GM15510 (cell line): ENCODE data around the gene WDR91.

Experiments
- POLR2A ChIP-seq: IDR thresholded peaks from 3 replicates; pipeline ENCODE4 v1.6.1; 2011; ENCODE audit warnings: borderline replicate concordance; ENCODE audit not compliant: insufficient read length; ENCODE audit errors: extremely low read depth

Gene WDR91

GRCh38 chr7:135240441-135240840 is 29.1 kb upstream of the WDR91 start:
- no peak for TF ChIP-seq POLR2A

GRCh38 chr7:135239263-135239662 is 27.9 kb upstream of the WDR91 start:
- no peak for TF ChIP-seq POLR2A

- no peak for TF ChIP-seq POLR2A
These were observed 26.9 kb upstream of the WDR91 start for GRCh38 chr7:135238112-135238744.

DNA sequence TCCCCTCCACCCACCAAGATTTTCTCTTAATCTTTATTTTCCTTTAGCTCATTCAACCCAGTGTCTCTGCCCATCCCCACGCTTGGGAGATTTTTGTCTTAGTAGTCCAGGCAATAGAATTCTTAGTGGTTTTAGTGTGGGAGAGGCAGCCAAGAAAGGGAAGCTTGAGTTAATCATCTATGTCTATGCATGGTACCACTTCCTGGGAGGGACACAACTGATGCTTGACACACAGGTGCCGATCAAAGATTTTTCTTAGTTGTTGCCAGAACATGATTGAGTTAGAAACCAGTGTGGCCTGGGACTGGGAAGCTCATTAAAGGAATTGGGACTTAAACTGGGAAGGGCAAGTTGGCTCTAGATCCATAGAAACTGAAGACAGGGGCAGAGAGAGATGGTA is 25.4 kb upstream of the WDR91 start:
- TF ChIP-seq POLR2A = no peak

GRCh38 chr7:135235841-135236240 is 24.5 kb upstream of the WDR91 start:
- no peak for TF ChIP-seq POLR2A

DNA sequence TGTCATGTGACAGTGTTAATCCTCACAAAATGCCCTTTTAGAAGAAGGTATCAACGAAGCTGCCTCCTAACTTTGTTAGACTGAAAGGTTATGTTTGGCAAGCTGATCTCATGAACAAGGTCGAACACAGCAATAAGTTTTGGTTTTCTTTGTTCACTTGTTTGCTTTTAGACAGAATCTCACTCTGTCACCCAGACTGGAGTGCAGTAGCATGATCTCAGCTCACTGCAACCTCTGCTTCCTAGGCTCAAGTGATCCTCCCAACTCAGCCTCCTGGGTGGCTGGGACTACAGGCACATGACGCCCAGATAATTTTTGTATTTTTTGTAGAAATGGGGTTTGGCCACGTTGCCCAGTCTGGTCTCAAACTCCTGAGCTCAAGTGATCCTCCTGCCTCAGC is 23.4 kb upstream of the WDR91 start:
- TF ChIP-seq POLR2A = no peak

- TF ChIP-seq POLR2A = no peak
These were observed 22.2 kb upstream of the WDR91 start, which contains the start of gene STRA8 for GRCh38 chr7:135233570-135233969. Gene STRA8, plus strand, starts transcription at chr7:135233838. Its CDS starts 6,687 bp downstream, at chr7:135240525.

DNA sequence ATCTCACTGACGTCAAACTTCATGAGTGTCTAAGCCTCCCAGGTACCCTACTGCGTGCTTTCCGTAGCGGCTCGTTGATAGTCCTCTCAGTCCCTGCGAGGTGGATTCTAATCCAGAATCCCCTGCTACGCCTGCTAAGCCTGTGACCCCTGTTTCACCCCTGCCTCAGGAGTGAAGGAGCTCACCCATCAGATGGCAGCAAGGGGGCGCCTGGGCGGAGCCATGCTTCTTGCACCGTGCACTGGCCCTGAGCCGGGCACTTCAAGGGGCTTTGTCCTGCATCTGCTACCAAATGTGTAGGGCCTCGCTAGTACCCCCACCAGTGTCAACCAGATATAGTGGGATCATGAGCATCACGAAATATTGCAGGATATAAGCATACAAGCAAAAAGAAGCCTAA is 21.4 kb upstream of the WDR91 start:
- no peak for TF ChIP-seq POLR2A

- no peak for TF ChIP-seq POLR2A
These were observed 20.8 kb upstream of the WDR91 start for GRCh38 chr7:135232087-135232486.

DNA sequence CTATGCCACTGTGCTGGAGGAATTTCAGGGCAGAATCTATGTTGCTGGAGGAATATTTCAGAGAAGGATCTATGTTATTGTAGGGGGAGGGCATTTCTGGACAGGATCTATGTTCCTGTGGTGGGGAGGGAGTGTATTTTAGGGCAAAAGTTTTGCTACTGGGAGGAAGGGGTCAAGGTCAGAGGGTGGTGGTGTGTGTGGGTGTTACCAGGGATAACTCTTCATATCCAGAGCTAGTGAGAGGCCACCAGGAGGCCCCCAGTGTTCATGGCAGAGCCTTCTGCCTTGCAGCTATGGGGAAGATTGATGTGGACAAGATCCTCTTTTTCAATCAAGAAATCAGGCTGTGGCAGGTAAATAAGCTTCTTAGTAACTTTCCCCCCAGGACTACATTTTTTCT is 20.4 kb upstream of the WDR91 start:
- no peak for TF ChIP-seq POLR2A

- no peak for TF ChIP-seq POLR2A
These were observed 12.7 kb upstream of the WDR91 start for GRCh38 chr7:135224027-135224426.

DNA sequence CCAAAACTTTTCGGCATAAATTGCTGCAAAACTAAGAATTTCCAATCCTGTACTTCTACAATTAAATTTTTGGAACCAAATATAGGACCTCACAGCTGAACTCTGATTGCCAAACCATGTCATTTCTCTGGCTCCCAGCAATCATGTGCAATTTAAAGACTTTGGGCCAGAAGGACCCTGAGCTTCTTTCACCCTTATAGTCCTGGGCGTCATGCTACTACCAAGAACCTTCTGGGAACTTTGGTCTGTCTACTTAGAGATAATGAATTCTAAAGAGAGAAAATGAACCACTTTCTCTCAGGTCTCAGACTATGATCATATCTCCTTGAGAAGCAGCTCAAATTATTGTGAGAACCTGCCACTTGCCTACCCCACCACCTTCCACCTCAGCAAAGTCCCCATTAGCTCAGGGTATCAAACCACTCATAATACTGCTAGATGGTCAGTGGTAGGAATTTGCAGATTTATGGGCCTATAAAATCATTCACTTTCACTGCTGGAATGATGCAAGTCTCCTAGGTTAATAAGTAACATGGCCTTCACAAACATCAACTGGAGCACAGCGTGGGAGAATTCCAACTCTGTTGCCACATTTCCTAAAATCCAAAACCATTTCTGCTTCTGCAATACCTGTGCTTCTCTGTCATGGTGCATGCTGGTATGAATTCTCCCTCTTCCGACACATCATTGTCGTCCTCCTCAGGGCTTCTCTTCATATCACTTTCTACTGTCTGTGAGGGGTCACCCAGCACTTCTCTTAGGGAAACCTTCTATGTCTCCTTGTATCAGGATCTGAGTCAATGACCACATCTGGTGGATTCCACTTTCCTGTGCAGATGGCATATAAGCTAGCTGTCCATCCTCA is 6.6 kb upstream of the WDR91 start:
- no peak for TF ChIP-seq POLR2A

DNA sequence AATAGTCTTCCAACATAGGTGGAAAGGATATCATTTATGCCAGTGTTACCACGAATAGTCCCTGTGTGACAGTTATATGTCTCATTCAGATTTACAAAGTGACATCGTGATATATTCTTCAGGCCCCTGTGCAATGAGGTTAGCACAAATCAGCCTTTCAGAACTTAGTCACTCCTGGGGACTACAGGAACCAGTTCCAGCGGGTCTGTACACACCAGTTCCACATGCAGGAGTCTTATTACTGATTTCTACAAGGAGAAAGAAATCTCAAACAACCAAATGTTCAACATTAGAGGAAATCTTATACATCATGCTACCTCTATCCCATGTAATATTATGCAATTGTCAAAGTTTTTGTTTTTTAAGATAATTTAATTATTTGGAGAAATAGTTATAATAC is 4.4 kb upstream of the WDR91 start:
- TF ChIP-seq POLR2A = no peak

- no peak for TF ChIP-seq POLR2A
These were observed 3.9 kb upstream of the WDR91 start for GRCh38 chr7:135215180-135215579.

DNA sequence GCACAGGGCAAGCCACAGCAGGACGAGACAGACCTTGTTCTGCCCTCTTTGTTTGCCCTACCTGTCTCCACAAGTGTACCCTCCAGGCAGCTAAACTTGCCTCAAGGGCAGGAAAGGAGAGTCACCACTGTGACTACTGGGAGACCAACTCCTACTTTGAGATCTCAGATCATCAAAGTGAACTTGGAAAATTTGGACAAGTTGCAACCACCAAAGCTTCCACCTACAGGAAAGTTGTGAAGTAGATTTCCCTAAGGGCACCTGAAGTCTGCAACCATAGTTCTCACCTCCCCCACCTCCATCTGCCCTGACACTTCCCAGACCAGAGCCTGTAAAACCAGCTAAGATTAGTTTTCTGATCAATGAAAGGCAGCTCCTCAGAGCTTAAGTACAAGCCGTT is 2.5 kb upstream of the WDR91 start:
- no peak for TF ChIP-seq POLR2A

- no peak for TF ChIP-seq POLR2A
These were observed 493 bp downstream of the WDR91 start for GRCh38 chr7:135210888-135211178.
